Activated CD4-positive, CD25-positive, alpha-beta regulatory T cell (primary cell): ENCODE measurements around the gene CNTNAP4.

Experiments used
- DNase-seq, 4 experiments: peaks; one replicate each; lab custom pipeline; 2025; lab: John Stamatoyannopoulos, UW

CNTNAP4 gene

DNA sequence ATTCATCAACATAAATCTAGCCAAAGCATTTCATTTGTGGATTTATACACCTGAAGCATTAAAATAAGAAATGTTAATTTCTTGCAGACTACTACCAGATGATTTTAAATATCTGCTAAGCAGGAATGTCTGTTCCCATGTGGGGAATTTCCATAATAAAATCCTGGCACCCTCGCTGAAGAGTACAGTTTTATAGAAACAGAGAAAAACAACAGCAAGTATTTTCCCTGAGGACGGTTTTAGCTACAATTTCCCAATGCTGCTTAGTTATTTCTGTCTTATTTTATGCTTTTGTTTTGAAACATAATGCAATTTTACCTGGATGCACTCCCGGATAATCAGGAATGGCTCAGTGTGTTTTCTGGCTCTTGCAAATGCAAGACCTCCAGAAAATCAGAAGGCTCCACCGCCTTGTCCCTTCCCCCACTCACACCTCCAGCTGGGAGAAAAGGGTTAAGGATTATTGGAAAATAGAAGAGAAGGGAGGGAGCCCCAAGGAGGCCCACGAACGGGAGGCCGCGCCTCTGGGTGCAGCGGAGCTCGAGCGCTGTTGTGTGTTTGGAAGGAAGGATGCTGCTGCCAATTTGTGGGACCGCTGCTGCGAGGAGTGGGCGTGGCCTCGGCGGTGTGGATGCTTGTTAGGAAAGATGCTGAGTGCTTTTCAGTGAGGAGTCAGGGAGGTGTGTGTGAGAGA is at the start of gene CNTNAP4:
Gene CNTNAP4, plus strand, starts transcription at position 657 of the 694 bp plus-strand sequence. CDS start 262 bp downstream, outside the sequence.
- no peak for DNase-seq

GRCh38 chr16:76228546-76229146 is 48.6 kb upstream of the CNTNAP4 start:
- no peak for DNase-seq

DNA sequence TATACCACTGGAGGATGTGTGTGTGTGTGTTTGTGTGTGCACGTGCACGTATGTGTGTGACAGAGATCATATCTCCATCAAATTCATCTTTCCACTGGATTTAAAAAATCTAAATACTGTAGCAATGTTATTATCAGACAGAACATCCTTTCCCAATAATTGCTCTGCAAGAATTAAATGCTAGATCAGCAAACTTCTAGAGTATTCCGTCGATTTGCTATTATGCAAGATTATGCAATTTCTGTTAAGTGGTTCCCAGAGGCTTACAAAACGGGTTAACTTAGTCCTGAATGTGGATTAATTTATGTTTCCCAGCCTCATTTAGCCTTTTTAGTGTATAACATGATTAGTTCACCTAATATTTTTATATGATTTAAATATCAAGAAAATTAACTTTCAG is 44.5 kb upstream of the CNTNAP4 start:
- DNase-seq: no peak

DNA sequence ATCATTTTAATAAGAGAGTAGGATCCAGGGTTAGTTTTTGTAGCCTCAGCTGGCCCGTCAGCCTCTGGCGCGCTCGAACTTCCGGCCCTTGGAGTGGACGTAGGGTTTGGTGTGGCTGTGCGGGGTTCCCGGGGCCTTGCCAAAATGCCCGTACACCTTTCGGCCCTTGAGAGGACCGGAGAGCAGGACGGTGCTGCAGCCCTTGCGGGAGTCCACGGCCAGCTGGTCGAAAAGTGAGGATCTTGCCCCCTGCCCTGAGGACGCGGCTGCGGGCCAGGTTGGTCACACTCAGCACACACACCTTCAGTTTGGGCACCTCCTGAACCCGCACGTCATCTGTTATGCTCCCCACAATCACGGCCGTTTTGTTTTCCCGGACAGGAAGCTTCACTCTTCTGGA is 42.2 kb upstream of the CNTNAP4 start:
- DNase-seq: no peak

DNA sequence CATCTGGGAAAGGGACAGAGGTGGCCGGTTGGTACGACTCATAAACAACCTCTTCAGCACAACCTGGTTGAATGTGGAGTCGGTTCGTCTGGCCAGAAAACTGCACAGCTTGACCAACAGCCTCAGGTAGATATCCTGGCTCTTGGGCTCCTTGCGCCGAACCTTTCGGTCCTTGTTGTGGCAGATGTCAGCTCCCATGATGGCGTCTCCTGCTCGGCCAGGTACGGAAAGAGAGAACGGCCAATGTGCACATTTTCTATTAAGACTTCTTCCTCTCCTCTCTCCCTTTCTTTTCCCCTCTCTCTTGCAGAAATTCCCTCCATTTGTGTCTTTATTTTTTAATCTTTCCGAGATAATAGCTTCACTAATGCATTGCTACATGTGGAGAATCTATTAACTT is 41.8 kb upstream of the CNTNAP4 start:
- no peak for DNase-seq

GRCh38 chr16:76237471-76237870 is 39.7 kb upstream of the CNTNAP4 start:
- no peak for DNase-seq

DNA sequence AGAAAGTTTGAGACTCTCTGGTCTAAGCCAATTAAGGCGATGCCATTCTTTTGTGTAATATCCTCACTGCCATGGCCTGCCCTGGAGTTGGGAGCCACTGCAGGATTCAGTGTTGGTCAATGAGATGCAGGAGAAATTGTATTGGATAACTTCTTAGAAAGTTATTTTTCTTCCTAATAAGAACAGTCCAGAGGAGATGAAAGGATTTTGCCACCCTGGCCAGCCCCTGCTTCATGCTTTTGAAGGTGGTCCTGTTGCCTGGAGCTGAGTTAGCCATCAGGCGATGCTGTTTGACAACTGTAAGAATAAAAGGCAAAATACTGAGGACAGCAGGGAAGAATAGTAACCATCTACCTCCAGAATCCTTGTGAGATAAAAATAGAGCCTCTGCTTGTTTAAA is 35.4 kb upstream of the CNTNAP4 start:
- DNase-seq: no peak

DNA sequence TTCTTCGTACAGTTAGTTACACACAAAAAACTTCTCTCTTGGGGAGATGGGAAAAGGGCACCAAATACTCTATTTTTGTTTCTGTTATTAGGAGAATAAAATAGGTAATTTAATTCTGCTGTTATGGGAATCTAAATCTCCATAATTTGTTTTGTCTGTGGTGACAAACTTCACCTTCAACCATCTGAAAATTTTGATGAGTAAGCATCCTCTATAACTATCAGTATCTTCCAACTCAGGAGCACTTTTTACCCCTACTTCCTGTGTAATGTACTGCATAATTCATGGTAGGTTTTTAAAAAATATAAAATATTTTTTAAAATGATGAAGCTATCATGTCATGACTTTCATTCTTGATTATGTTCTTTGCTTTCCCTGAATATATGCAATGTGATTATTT is 33.6 kb upstream of the CNTNAP4 start:
- DNase-seq: no peak

GRCh38 chr16:76246587-76246986 is 30.6 kb upstream of the CNTNAP4 start:
- DNase-seq: no peak

GRCh38 chr16:76265434-76266045 is 11.7 kb upstream of the CNTNAP4 start:
- DNase-seq: no peak

DNA sequence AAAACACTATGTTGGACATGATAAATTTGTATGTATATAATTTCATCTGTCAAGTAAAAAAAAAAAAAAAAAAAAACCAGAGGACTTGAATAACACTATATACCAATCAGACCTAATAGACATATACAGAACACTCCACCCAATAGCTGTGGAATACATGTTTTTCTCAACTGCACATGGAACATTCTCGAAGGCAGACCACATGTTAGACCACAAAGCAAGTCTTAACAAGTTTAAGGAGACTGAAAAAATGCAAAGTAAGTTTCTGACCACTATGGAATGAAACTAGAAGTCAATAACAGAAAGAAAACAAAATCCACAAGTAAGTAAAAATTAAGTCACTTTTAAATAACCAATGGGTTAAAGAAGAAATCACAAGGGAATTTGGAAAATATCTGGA is 8.4 kb upstream of the CNTNAP4 start:
- DNase-seq: no peak

DNA sequence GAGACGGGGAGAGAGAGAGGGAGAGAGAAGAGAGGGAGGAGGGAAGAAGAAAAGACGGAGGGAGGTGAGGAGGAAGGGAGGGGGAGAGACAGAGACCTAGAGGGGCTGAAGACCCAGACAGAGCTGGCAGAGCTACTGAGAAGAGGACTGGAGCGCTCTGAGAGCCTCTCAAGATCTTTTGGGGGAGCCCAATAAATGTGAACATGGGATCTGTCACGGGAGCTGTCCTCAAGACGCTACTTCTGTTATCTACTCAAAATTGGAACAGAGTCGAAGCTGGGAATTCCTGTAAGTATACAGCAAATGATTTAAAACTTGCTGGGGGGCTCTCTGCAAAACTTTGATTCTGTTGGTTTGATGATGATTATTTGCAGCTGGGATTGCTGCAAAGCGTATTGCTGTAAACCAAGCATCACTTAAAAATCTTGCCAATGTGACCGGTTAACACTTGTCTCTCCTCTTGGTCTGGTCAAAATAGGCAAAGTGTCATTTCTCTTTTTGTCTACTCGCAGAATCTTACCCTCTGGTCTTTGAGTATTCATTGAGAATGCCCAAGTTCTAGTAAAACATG is 344 bp downstream of the CNTNAP4 start:
- DNase-seq: no peak

DNA sequence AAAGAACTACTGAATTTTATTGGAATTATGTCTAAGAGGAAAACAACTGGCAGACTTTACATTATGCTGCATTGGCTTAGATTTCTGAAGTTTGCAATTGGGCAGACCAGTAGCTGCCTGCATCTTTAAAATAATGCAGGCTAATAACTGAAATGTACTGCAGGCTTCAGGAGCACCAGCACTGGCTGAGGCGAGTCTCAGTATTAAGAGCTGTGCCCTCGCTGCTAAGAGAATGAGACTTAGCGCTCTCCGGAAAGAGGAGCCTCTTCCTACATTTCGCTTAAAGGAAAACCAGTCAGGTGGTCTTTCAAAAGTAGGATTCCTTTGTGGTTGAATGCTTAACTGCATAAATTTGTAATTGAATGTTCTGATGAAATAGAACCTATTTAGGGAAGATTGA is 885 bp downstream of the CNTNAP4 start:
- no peak for DNase-seq

DNA sequence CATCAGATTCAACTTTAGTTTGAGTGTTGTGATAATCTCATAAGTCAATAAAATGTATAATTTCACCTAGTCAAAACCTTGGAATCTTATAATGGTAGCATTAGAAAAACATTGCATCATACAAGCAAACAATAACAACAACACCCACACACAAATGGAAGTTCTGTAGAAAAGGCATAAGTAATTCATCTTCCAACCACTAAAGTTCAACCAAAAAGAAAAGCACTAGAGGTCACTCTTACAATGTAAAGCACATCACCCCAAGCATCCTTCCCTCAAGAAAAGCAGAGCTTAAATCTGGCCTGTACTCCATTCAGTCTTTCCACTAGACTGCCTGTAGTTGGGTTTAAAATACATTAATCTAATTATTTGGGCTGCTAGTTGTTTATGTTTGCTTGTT is 1.8 kb downstream of the CNTNAP4 start:
- no peak for DNase-seq

- no peak for DNase-seq
These were observed 3.4 kb downstream of the CNTNAP4 start for GRCh38 chr16:76280421-76281215.

GRCh38 chr16:76287466-76287865 is 10.3 kb downstream of the CNTNAP4 start:
- DNase-seq: no peak

GRCh38 chr16:76292218-76292617 is 15.0 kb downstream of the CNTNAP4 start:
- DNase-seq: no peak

GRCh38 chr16:76293980-76294379 is 16.8 kb downstream of the CNTNAP4 start:
- DNase-seq: no peak

DNA sequence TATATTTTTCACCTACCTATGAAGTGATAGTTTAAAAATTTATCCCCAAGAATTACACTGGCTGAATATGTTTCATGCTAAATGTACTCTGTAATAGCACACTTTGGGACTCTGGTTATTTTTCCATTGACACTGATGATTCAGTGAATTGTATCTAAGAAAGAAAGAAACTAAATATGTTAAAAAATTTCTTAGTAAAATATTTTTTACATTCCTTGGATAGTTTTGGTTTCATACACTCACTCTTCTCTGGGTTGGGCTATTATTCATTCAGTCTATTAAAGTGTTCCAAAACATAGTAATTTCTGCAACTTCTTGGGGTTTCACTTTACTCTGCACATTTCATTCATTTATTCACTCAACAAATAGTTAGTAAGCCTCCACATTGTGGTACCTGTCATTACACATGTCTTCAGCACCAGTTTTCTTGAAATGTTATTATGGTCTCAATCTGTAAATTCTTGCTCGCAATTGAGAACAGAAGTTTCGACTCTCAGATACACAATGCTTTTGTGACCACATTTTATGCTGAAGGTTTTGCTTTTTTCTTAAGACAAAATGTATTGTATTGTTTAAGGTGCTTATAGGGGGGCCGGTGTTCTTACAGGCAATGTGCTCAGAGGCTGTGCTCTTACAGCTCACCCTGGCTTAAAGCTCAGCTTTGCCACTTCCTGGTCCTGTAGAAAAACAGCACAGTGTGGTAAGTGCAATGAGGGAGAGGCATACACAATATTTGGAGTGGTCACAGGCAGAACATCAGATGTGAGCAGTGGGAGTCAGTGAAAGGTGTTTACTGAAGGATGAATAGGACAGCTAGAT is 17.4 kb downstream of the CNTNAP4 start:
- DNase-seq: no peak

GRCh38 chr16:76297941-76298340 is 20.7 kb downstream of the CNTNAP4 start:
- DNase-seq: no peak

GRCh38 chr16:76303637-76304314 is 26.6 kb downstream of the CNTNAP4 start:
- no peak for DNase-seq
